CD4-positive, alpha-beta T cell (primary cell): Measurements from ENCODE around the gene GOLGA8T. TPM values are rescaled to one million over a fixed set of nuclear protein-coding genes. Genes with fewer than 3 reads are reported as not detected.
A peak's percentile ranks its signal among the peaks of the same experiment; 100 is the strongest.
"Not testable (repeated sequence)": the region's sequence is repeated elsewhere in the genome, so short reads cannot be mapped to it uniquely, and the experiment has no call there.

ENCODE experiments used
- ATAC-seq: fragments of 200-7000 bp; cut with Tn5 transposase; one replicate; pipeline ENCODE4 v1.10.0; 2022; ENCODE audit warnings: mild to moderate bottlenecking; ENCODE audit not compliant: poor library complexity
- CTCF ChIA-PET: fragments of 350-600 bp; sonication (Branson Sonifier 250); formaldehyde crosslinking; loops from one replicate; lab custom pipeline; 2021; ENCODE audit warnings: antibody characterized with exemption, inconsistent platforms; lab: Charles Lee
- POLR2A ChIA-PET: fragments of 350-600 bp; sonication (Branson Sonifier 250); formaldehyde crosslinking; loops from one replicate; lab custom pipeline; 2021; ENCODE audit warnings: antibody characterized with exemption, inconsistent platforms; lab: Charles Lee
- DNase-seq, 14 experiments: peaks; one replicate each; pipeline ENCODE4 v3.0.0-alpha.2; 2013 to 2020; ENCODE audit warnings: mixed read lengths in 2 of 14
- H3K27ac ChIP-seq, 2 donors: one replicate each; pipeline versions ENCODE4 v1.5.1 to v1.7.0; 2013; ENCODE audit warnings: low read length in 2 of 2, low read depth in 1 of 2, mild to moderate bottlenecking in 1 of 2
- H3K27me3 ChIP-seq, 2 experiments: 1 replicate in 1 of 2; 2 replicates in 1 of 2; pipeline versions ENCODE4 v1.6.1 to v1.7.0; 2013; ENCODE audit warnings: low read length in 2 of 2, control low read depth in 1 of 2, mild to moderate bottlenecking in 1 of 2, moderate library complexity in 1 of 2; ENCODE audit not compliant: insufficient read depth in 2 of 2, control insufficient read depth in 1 of 2
- H3K36me3 ChIP-seq: one replicate; pipeline ENCODE4 v1.6.1; 2013; ENCODE audit warnings: low read length, control low read depth; ENCODE audit not compliant: insufficient read depth
- H3K4me1 ChIP-seq: one replicate; pipeline ENCODE4 v1.6.1; 2013; ENCODE audit warnings: low read length, control low read depth; ENCODE audit not compliant: insufficient read depth
- H3K4me3 ChIP-seq: one replicate; pipeline ENCODE4 v1.5.1; 2013; ENCODE audit warnings: mild to moderate bottlenecking, low read length, moderate library complexity
- H3K9me3 ChIP-seq, 2 experiments: 1 replicate in 1 of 2; 2 replicates in 1 of 2; pipeline versions ENCODE4 v1.6.1 to v1.7.0; 2013; ENCODE audit warnings: low read length in 2 of 2, mild to moderate bottlenecking in 2 of 2, control low read depth in 1 of 2, moderate library complexity in 1 of 2; ENCODE audit not compliant: control insufficient read depth in 1 of 2, insufficient read depth in 1 of 2
- H3K27ac Mint-ChIP-seq: one replicate; pipeline ENCODE4 v1.8.0; 2020; ENCODE audit warnings: mixed read lengths
- H3K27me3 Mint-ChIP-seq: one replicate; pipeline ENCODE4 v1.8.0; 2021; ENCODE audit warnings: mixed read lengths
- H3K36me3 Mint-ChIP-seq: one replicate; pipeline ENCODE4 v1.8.0; 2021; ENCODE audit warnings: low read depth, mixed read lengths
- H3K4me1 Mint-ChIP-seq: one replicate; pipeline ENCODE4 v1.8.0; 2021; ENCODE audit warnings: low read depth, mixed read lengths
- H3K4me3 Mint-ChIP-seq: one replicate; pipeline ENCODE4 v1.8.0; 2020; ENCODE audit warnings: mild to moderate bottlenecking, mixed read lengths
- H3K9me3 Mint-ChIP-seq: one replicate; pipeline ENCODE4 v1.8.0; 2020; ENCODE audit warnings: mixed read lengths
- intact Hi-C, 2 experiments: fragments of 100-400 bp; cut with DNase I in 1 of 2; cut with micrococcal nuclease in 1 of 2; formaldehyde crosslinking; loops; one replicate each; pipeline versions ENCODE4 v1.15.1 to v1.9.0; 2023 to 2025; cut with DNase I, micrococcal nuclease
- total RNA-seq, 174 experiments: library from RNA in 2 of 174; stranded (reverse) in 2 of 174; gene quantifications; one replicate each; pipeline ENCODE4 v1.2.3 and lab custom pipeline; 2021 to 2026

The GOLGA8T gene
- total RNA-seq, 2 experiments from 2014 or later, result not detected

GRCh38 chr15:30189754-30190153 lies 54.9 kb downstream of the GOLGA8T start:
- H3K4me3 ChIP-seq, H3K9me3 Mint-ChIP-seq, H3K36me3 Mint-ChIP-seq, H3K9me3 ChIP-seq, intact Hi-C loops, H3K27me3 Mint-ChIP-seq, ATAC-seq, H3K4me1 Mint-ChIP-seq, H3K36me3 ChIP-seq, H3K27ac Mint-ChIP-seq, H3K4me1 ChIP-seq, POLR2A ChIA-PET, H3K27ac ChIP-seq, H3K4me3 Mint-ChIP-seq, H3K27me3 ChIP-seq, CTCF ChIA-PET, DNase-seq: not testable (repeated sequence)

GRCh38 chr15:30191143-30191542 lies 56.3 kb downstream of the GOLGA8T start:
- intact Hi-C loops, H3K4me3 ChIP-seq: not testable (repeated sequence)

GRCh38 chr15:30191639-30192038 lies 56.8 kb downstream of the GOLGA8T start:
- H3K36me3 ChIP-seq, H3K4me1 Mint-ChIP-seq, H3K27me3 ChIP-seq, H3K4me3 Mint-ChIP-seq, H3K36me3 Mint-ChIP-seq, H3K4me1 ChIP-seq, ATAC-seq, H3K9me3 Mint-ChIP-seq, H3K27ac Mint-ChIP-seq, POLR2A ChIA-PET, H3K27me3 Mint-ChIP-seq, CTCF ChIA-PET, intact Hi-C loops, H3K27ac ChIP-seq, H3K4me3 ChIP-seq, H3K9me3 ChIP-seq, DNase-seq: not testable (repeated sequence)

More at GRCh38 chr15:30191143-30191542, 56.3 kb downstream of the GOLGA8T start:
- CTCF ChIA-PET, H3K9me3 Mint-ChIP-seq, H3K27ac ChIP-seq, ATAC-seq, H3K9me3 ChIP-seq, POLR2A ChIA-PET, H3K27ac Mint-ChIP-seq, H3K4me1 ChIP-seq, H3K36me3 Mint-ChIP-seq, H3K4me3 Mint-ChIP-seq, H3K36me3 ChIP-seq, H3K27me3 ChIP-seq, H3K27me3 Mint-ChIP-seq, H3K4me1 Mint-ChIP-seq: not testable (repeated sequence)
- DNase-seq, result peak in 1 of 14 experiments; percentile 0

- H3K36me3 Mint-ChIP-seq, H3K27ac ChIP-seq, H3K27me3 ChIP-seq, H3K36me3 ChIP-seq, H3K27ac Mint-ChIP-seq, H3K9me3 ChIP-seq, H3K4me1 ChIP-seq, intact Hi-C loops, POLR2A ChIA-PET, H3K4me1 Mint-ChIP-seq, H3K9me3 Mint-ChIP-seq, H3K4me3 ChIP-seq, H3K27me3 Mint-ChIP-seq, CTCF ChIA-PET, H3K4me3 Mint-ChIP-seq, DNase-seq: not testable (repeated sequence)
- peak; percentile 66 for ATAC-seq
Observed at GRCh38 chr15:30192119-30192745, 57.4 kb downstream of the GOLGA8T start.

GRCh38 chr15:30192892-30193291 lies 58.0 kb downstream of the GOLGA8T start:
- not testable (repeated sequence) for H3K4me1 Mint-ChIP-seq

More at GRCh38 chr15:30192892-30193291, 58.0 kb downstream of the GOLGA8T start:
- ATAC-seq, H3K4me3 ChIP-seq, H3K36me3 ChIP-seq, intact Hi-C loops, H3K27me3 ChIP-seq, H3K9me3 ChIP-seq, DNase-seq, H3K27ac Mint-ChIP-seq, H3K9me3 Mint-ChIP-seq, H3K4me3 Mint-ChIP-seq, H3K27ac ChIP-seq, H3K27me3 Mint-ChIP-seq, H3K4me1 ChIP-seq, POLR2A ChIA-PET, H3K36me3 Mint-ChIP-seq, CTCF ChIA-PET: not testable (repeated sequence)

Other genes starting within 250 kb of the GOLGA8T start
- under 1 TPM in 1 of 2 experiments, not detected in 1; 0.19 TPM for gene GOLGA8J, start 52.1 kb upstream of the GOLGA8T start, total RNA-seq